GM21390 (cell line): ENCODE results near the gene MGAT2.
"Not testable (repeated sequence)": the region's sequence is repeated elsewhere in the genome, so short reads cannot be mapped to it uniquely, and the experiment has no call there.

Experiments
- ATAC-seq: cut with Tn5 transposase; IDR thresholded peaks from one replicate; pipeline ENCODE4 v1.9.1; 2021; ENCODE audit not compliant: unreplicated experiment

Gene MGAT2

DNA sequence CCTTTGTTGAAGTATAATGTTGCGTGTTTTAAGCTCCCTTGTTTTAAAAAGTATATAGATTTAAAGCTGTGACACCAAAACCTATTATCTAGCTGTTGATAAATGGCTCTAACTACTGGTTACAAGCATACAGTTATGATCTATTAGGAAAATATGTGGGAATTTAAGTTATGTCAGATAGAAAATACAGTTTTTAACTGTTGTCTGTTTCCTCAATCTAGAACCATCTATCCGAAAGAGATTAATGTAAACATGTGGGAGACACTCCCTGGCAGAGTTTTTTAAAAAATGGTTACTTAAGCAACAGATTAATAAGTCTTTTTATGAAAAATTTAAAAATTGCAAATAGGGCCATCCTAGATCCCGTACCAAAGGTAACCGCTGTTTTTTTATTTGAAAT lies 8.3 kb upstream of the MGAT2 start:
- ATAC-seq, result no peak

DNA sequence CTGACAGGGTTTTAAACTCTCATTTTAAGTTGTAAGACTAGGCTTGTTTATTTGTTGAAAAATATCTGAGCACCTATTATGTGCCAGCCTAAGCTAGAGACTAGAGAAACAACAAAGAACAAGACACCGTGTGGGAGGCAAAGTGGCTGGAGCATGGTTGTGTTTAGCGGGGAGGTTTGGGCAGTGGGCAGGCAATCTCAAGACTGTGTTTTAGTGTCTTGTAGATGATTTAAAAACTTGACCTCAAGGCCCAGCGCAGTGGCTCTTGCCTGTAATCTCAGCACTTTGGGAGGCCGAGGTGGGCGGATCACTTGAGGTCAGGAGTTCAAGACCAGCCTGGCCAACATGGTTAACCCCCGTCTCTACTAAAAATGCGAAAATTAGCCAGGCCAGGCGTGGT lies 7.9 kb upstream of the MGAT2 start:
- ATAC-seq, result no peak

DNA sequence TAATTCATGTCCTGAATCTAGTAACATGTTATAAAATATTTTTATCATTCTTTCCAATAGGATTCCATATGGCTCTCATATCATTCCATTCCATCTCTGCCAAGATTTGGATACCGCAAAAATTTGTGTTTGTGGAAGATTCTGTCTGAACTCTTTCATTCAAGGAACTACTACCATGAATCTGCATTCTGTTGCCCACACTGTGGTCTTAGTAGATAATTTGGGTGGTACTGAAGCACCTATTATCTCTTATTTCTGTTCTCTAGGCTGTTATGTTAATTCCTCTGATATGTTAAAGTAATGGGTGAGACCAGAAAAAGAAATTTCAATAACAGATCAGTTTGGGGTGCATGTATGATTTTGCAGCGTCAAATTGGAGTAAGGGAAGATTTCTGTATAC lies 6.4 kb upstream of the MGAT2 start:
- no peak for ATAC-seq

DNA sequence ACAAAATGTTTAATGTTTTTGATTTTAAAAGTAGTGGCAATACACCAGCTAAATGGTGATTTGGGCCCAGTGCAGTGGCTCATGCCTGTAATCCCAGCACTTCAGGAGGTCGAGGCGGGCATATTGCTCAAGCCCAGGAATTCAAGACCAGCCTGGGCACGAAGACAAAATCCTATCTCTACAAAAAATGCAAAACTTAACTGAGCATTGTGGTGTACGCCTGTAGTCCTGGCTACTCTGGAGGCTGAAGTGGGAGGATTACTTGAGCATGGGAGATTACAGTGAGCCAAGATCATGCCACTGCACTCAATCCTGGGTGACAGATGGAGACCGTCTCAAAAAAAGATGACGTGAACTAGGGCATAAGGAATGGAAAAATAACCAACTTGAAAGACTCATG lies 4.8 kb upstream of the MGAT2 start:
- no peak for ATAC-seq

DNA sequence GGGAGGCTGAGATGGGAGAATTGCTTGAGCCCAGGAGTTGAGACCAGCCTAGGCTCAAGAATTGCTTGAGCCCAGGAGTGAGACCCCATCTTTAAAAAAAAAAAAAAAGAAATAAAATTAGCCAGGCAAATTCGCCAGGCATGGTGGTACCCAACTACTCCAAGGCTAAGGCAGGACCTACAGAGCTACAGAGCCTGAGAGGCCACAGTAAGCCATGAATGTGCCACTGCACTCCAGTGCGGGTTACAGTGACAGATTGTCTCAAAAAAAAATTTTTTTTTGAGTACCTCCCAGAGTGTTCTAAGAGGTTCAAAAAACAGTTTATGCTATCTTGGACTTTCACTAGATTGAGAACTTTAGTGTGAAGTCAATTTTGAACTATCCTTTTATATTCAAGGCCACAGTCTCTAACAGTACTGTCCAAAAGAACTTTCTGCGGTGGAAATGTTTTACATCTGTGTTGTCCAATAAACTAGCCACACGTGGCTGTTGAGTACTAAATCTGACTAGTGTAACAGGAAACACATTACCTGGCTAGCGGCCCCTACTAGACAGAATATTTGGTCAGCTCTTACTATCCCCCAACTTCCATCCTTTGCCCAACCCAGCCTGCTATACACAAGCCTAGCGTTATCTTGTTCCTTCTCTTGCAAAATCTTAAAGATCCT lies 2.6 kb upstream of the MGAT2 start:
- no peak for ATAC-seq

DNA sequence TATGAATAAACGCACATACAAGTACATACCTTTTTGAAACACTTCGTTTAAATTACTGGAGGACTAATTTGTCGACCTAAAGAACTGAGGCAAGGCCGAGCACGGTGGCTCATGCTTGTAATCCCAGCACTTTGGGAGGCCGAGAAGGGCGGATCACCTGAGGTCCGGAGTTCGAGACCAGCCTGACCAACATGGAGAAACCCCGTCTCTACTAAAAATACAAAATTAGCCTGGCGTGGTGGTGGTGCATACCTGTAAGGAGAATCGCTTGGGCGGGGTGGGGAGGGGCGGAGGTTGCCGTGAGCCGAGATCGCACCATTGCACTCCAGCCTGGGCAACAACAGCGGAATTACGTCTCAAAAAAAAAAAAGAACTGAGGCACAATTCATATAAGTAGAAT lies 1.3 kb upstream of the MGAT2 start:
- ATAC-seq, result not testable (repeated sequence)

DNA sequence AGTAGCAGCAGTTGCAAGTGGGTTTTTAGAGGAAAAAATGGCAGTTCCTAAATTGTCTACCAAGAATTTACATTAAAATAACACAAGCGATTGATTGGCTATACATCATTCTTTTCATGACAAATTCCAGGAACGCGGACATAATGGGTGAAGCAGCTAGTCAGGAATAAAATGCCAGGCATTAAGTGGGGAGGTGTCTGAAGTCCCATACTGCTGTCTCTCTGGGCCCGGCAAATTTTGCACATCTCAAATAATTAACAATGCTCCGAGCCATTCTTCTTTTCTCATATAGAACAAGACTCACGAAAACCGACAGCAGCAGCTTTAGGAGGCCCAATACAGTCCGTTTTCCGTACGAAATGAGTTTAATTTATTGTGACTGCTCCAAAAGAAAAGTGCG lies 869 bp upstream of the MGAT2 start:
- no peak for ATAC-seq

DNA sequence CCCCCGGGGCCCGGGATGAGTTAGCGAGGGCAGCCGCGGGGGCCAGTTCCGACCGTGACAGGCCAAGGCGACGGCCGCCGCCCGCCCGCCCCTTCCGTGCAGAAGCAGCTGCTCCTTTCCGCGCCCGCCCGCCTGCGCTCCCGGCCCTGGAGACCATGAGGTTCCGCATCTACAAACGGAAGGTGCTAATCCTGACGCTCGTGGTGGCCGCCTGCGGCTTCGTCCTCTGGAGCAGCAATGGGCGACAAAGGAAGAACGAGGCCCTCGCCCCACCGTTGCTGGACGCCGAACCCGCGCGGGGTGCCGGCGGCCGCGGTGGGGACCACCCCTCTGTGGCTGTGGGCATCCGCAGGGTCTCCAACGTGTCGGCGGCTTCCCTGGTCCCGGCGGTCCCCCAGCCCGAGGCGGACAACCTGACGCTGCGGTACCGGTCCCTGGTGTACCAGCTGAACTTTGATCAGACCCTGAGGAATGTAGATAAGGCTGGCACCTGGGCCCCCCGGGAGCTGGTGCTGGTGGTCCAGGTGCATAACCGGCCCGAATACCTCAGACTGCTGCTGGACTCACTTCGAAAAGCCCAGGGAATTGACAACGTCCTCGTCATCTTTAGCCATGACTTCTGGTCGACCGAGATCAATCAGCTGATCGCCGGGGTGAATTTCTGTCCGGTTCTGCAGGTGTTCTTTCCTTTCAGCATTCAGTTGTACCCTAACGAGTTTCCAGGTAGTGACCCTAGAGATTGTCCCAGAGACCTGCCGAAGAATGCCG lies 699 bp downstream of the MGAT2 start:
- ATAC-seq, result peak; percentile 33

DNA sequence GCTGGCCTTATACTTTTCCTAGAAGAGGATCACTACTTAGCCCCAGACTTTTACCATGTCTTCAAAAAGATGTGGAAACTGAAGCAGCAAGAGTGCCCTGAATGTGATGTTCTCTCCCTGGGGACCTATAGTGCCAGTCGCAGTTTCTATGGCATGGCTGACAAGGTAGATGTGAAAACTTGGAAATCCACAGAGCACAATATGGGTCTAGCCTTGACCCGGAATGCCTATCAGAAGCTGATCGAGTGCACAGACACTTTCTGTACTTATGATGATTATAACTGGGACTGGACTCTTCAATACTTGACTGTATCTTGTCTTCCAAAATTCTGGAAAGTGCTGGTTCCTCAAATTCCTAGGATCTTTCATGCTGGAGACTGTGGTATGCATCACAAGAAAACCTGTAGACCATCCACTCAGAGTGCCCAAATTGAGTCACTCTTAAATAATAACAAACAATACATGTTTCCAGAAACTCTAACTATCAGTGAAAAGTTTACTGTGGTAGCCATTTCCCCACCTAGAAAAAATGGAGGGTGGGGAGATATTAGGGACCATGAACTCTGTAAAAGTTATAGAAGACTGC lies 1.5 kb downstream of the MGAT2 start:
- no peak for ATAC-seq

DNA sequence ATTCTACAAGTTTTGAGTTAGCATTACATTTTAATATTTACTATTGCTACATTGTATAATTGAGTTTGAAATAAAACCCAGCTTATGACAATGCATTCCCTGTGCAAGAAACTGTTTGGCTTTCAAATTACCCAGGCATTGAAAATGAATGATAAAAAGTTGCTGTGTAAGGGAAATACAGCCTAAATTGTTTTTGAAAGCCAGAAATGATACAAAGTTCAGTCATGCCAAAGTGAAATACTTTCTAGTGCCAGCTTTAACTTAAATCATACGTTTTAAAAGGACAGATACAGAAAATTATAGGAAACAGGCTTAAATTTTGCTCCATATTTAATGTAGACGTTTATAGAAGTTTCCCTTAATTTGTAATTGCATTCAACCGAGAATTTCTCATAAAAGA lies 2.8 kb downstream of the MGAT2 start:
- ATAC-seq, result no peak

DNA sequence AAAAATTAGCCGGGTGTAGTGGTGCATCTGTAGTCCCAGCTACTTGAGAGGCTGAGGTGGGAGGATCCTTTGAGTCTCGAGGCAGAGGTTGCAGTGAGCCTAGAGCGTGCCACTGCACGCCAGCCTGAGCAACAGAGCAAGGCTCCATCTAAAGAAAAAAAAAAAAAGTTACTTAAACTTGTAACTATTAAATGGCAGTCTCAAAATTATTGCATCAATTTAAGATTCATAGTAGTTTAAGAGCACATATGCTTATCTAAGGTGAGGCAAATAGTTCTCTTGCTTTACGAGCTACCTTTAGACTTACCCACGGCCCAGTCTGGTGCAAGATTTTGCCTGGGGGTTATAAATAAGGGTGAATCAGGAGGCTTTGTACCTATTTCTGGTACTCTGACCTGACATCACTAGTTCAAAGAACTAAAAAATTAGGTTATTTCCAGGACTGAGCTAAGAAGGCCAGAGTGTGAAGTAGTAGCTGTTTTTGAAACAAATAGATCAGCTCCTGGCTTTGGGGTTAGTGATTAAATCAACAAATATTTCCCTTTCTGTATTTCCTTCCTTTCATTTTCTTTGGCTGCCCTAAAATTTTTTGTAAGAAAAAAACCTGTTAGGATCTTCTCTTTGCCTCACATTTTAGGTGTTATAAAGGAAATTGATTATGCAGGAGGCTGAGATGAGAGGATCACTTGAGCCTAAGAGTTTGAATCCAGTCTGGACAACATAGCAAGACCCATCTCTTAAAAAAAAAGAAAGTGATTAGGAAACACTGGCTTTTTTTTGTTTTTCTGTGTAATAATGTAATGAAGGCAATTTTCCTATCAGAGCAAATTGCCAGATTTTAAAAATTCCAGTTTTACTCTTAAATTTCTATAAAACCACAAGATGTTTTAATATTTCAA lies 3.6 kb downstream of the MGAT2 start:
- no peak for ATAC-seq

DNA sequence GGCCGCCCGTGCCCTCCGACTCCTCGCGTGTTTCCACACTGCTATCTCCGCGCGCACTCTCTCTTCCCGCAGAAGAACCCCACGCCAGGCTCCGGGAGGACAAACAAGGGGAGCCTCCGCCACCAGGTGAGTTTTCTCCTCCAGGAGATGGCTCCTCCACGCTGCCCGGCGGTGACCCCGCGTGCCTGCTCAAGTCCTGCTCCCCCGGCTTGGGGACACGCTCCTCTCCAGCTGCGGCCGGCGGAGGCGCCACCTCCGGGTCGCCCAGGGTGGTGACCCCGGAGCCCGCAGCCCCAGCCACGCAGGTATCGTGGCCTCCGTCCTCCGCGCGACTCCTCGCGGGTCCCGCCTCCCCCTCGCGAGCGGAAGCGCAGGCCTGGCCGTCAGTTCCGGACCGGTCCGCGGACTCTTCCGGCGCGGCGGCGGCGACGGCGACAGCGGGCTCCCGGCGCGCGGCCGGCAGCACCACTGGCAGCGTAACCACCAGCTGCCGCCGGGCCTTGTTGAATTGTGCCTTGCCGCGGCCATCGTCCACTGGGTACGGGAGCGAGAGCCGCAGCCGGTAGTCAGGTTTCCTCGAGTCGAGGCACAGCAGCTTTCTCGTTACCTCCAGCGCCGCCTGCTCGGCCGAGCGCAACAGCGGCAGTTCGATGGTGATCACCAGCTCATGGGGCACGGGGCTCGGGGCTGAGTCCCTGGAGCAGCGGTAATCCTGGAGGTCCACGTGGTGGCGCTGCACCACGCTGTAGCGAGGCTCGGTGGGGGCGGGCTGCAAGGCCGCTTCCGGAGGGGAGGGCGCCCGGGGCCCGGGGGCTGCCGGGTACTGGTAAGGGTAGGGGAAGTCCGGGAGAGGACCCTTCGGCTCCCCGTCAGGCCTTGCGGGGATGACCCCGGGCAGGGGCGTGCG lies 13.3 kb downstream of the MGAT2 start:
- ATAC-seq, result peak; percentile 76

DNA sequence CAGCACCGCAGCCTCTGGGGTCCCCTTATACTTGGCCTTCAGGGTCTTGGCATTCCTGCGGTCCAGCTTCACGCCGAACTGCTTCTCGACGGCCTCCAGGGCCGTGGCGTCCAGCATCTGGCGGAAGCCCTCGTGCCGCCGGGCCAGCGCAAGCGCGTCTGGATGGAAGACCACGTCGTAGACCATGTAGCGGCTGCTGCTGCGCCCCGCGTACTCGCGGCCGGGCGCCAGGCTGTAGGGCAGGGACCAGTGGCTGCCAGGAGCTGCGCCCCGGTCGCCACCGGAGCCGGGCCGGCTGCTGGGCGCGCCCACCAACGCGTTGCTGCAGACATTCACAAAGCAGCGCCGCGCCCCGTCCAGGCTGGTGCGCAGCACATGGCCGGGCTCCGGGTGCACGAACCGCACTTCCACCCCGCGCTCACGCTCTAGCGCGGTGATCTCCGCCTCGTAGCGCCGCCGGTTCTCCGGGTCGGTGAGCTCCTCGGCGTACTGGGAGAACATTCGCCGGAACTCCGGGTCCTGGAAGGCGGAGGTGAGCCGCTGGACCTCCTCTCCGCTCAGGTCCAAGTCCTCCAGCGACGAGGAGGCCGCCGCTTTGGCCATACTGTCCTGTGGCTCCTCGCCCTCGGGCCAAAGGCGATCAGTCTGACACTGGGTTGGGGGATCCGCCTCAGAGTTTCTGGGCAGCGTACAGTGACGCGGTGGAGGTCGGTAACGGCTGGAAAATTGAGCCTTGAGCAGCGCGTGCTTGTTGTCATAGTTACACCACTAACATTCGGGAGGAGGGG lies 14.1 kb downstream of the MGAT2 start, which contains the start of gene DNAAF2:
Gene DNAAF2 (minus strand): TSS at position 698 of the 788 bp plus-strand sequence. CDS start 95 bp downstream, at position 603.
- peak; percentile 28 for ATAC-seq

DNA sequence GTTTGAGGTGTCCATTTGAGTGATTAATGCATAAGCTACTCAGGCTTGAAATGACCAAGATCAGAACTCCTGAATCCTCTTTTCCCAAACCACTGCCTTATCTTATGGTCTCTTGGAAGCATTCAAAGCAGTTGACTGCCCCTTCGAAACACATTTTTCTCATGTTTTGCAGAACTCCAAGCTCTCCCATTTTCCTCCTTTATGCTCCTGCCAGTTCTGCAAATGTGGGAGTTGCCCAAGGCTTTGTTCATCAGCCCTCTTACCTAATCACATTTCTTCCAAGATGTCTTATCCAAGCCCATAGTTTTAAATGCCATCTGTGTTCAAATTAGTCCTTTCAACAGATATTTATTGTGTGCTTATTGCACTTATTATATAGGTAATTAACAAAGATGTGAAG lies 16.3 kb downstream of the MGAT2 start:
- no peak for ATAC-seq

DNA sequence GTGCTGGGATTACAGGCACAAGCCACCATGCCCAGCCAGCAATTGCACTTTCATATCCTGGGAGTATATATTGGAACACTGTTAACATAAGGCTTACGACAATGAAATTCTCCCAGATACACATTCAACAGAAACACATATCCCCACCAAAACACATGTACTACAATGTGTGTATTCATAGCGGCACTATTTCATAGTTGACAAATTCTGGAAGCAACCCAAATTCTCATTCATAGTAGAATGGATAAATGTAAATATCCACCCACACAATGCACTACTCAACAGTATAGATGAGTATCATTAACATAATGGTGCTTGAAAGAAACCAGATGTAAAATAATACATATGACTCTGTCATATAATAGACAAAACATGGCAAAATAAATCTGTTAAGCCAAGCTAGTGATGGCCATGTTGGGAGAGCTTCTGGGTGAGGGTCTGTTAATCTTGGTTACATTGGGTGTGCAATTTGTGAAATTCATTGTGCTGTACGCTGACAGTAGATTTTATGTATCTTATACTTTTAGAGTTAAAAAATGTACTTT lies 17.0 kb downstream of the MGAT2 start:
- ATAC-seq, result no peak

DNA sequence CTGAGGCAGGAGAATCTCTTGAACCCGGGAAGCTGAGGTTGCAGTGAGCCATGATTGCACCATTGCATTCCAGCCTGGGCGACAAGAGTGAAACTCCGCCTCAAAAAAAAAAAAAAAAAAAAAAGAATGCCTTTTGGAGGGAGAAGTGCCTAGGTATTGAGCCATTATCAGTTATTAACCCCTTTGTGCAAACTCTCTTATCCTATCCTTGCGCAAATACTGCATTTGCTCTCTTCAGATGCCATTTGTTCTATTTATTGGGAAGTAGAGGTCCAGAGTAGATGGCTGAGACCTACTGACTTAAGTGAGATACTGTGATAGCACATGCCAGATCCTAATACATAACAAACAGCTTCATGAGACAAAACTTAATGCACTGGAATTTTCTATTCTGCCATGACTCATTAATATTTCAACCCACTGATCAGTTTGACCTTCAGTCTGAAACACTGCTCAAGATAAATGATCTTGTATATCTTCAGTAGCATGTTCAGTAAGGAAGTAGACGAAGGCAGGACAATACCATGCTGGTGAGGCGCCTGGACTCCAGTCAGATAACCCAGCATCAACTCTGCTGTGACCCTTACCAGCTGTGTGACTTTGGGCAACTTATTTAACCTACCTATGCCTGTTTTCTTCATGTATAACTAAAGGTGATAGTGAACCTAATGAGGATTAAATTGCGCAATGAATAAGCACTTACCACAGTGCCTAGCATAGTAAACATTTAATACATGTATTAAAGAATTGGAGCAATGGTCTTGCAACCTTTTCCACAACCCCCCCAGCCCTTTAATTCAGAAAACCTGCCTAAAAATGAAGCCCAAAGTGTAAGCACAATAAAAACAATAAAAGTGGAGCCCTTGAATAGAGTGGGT lies 20.2 kb downstream of the MGAT2 start:
- no peak for ATAC-seq

DNA sequence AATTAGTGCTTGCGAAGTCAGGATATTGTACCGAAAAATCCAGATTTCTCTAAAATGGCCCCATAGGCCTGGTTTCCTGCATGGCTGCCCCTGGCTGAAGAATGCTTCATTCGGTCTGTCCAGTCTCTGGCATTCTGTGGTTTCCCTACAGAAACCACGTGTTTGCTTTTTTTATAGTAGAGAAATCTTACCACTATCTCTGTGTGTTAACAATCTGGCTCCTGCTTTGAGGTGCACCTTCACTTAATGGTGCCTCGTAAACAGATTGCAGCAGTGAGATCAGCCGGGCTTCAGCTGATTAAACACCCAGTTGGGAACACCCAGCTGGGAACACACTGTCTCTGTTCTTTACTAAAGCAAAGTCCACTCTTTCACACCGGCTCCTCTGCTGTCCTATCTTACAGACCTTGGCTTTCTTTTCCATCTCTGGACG lies 21.1 kb downstream of the MGAT2 start:
- no peak for ATAC-seq

DNA sequence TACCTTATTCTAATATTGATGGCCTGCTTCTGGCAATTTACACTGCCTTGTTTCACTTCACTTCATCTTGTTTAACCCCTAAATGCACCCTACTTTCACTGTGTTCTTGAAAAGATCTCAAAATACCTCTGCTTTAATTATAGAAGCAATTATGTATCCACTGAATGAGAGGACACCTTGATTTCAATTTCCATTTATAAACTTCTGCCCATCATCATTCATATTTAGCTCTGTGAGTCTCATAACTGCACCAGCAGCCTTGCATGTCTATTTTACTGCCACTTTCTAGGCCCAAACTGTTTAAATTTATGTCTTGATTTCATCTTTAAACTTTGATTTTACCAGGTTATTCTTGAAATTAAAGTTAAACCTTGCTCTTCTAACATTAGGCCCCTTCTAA lies 21.6 kb downstream of the MGAT2 start:
- ATAC-seq, result no peak
